Astrocyte of the cerebellum (primary cell): ENCODE results near the gene SORCS2.
"Not testable (repeated sequence)": the region's sequence is repeated elsewhere in the genome, so short reads cannot be mapped to it uniquely, and the experiment has no call there.

Experiments
- DNase-seq: peaks from one replicate; pipeline ENCODE4 v3.0.0-alpha.2; 2011; ENCODE audit warnings: low read depth
- H3K4me3 ChIP-seq: 2 replicates; pipeline ENCODE4 v1.5.1; 2011; ENCODE audit warnings: mild to moderate bottlenecking, low read depth, low read length, moderate library complexity
- CTCF ChIP-seq: IDR thresholded peaks from 2 replicates; pipeline ENCODE4 v1.5.1; 2012; ENCODE audit warnings: low read length, low read depth, moderate library complexity, mild to moderate bottlenecking; ENCODE audit errors: missing control alignments
- in situ Hi-C: cut with HindIII; loops from 2 replicates; pipeline ENCODE4 v1.10.0; 2017; ENCODE audit warnings: low sequenced_read_pairs

The SORCS2 gene

GRCh38 chr4:7209699-7210098 lies 17.4 kb downstream of the SORCS2 start:
- H3K4me3 ChIP-seq, result no peak overlapping the region
- in situ Hi-C loops, result no loop called here
- DNase-seq, result no peak
- no peak for TF ChIP-seq CTCF

GRCh38 chr4:7210824-7211223 lies 18.5 kb downstream of the SORCS2 start:
- H3K4me3 ChIP-seq, result no peak overlapping the region
- no peak for DNase-seq
- in situ Hi-C loops, result no loop called here
- no peak for TF ChIP-seq CTCF

GRCh38 chr4:7212101-7212674 lies 19.9 kb downstream of the SORCS2 start:
- TF ChIP-seq CTCF, result no peak
- no peak for DNase-seq
- in situ Hi-C loops, result no loop called here

GRCh38 chr4:7212921-7213320 lies 20.6 kb downstream of the SORCS2 start:
- in situ Hi-C loops, result no loop called here
- DNase-seq, result no peak
- no peak overlapping the region for H3K4me3 ChIP-seq
- no peak for TF ChIP-seq CTCF

More at GRCh38 chr4:7212101-7212674, 19.9 kb downstream of the SORCS2 start:
- H3K4me3 ChIP-seq, result no peak overlapping the region

GRCh38 chr4:7213807-7214206 lies 21.5 kb downstream of the SORCS2 start:
- in situ Hi-C loops, result no loop called here
- TF ChIP-seq CTCF, result no peak
- no peak overlapping the region for H3K4me3 ChIP-seq
- no peak for DNase-seq

- no peak for TF ChIP-seq CTCF
- in situ Hi-C loops, result no loop called here
- DNase-seq, result no peak
Observed at GRCh38 chr4:7214359-7214758, 22.0 kb downstream of the SORCS2 start.

GRCh38 chr4:7215187-7215586 lies 22.8 kb downstream of the SORCS2 start:
- H3K4me3 ChIP-seq, DNase-seq, in situ Hi-C loops: not testable (repeated sequence)

More at GRCh38 chr4:7214359-7214758, 22.0 kb downstream of the SORCS2 start:
- H3K4me3 ChIP-seq, result no peak overlapping the region
